Esophagus (tissue), 2 donors: ENCODE data around the gene RBM33. TPM values are rescaled to one million over a fixed set of nuclear protein-coding genes. Genes with fewer than 3 reads are reported as not detected.

Experiments used
- H3K27ac ChIP-seq, 2 donors: one replicate each; pipeline ENCODE4 v1.5.1; 2013; ENCODE audit warnings: low read depth in 2 of 2, mild to moderate bottlenecking in 2 of 2, inconsistent platforms in 1 of 2, low read length in 1 of 2, moderate library complexity in 1 of 2
- H3K27me3 ChIP-seq, 2 donors: one replicate each; pipeline ENCODE4 v1.6.1; 2013; ENCODE audit warnings: low read length in 2 of 2, control low read depth in 1 of 2, mild to moderate bottlenecking in 1 of 2; ENCODE audit not compliant: insufficient read depth in 2 of 2, control insufficient read depth in 1 of 2
- H3K36me3 ChIP-seq, 2 donors: one replicate each; pipeline ENCODE4 v1.6.1; 2013; ENCODE audit warnings: low read length in 1 of 2; ENCODE audit not compliant: control insufficient read depth in 2 of 2, insufficient read depth in 2 of 2
- H3K4me1 ChIP-seq, 2 donors: one replicate each; pipeline ENCODE4 v1.6.1; 2013; ENCODE audit warnings: low read length in 1 of 2; ENCODE audit not compliant: control insufficient read depth in 2 of 2, insufficient read depth in 2 of 2
- H3K4me3 ChIP-seq, 2 donors: one replicate each; pipeline ENCODE4 v1.5.1; 2013; ENCODE audit warnings: low read length in 2 of 2, mild to moderate bottlenecking in 2 of 2, low read depth in 1 of 2, moderate library complexity in 1 of 2
- H3K9me3 ChIP-seq, 2 donors: one replicate each; pipeline ENCODE4 v1.6.1; 2013; ENCODE audit warnings: mild to moderate bottlenecking in 2 of 2, low read depth in 1 of 2, low read length in 1 of 2, moderate library complexity in 1 of 2; ENCODE audit not compliant: control insufficient read depth in 2 of 2, insufficient read depth in 1 of 2
- WGBS, 2 donors: extraction: QIAGEN DNeasy Blood & Tissue Kit; methylation state at CpG; one replicate each; pipeline ENCODE4 v1.1.7; 2013; 5-methylcytosine and 5-hydroxymethylcytosine counted together
- polyA plus RNA-seq, 2 donors: library from polyadenylated mRNA; stranded (reverse); fragments of 200-250 nt; gene quantifications; one replicate each; pipeline ENCODE4 v1.2.3, GENCODE V29; 2013
- donor health status: healthy with polysubstance abuse.
- donor health status: Bipolar disorder and iron deficiency.

Gene RBM33
- polyA plus RNA-seq, 2 donors = 11.6 to 25.6 TPM

DNA sequence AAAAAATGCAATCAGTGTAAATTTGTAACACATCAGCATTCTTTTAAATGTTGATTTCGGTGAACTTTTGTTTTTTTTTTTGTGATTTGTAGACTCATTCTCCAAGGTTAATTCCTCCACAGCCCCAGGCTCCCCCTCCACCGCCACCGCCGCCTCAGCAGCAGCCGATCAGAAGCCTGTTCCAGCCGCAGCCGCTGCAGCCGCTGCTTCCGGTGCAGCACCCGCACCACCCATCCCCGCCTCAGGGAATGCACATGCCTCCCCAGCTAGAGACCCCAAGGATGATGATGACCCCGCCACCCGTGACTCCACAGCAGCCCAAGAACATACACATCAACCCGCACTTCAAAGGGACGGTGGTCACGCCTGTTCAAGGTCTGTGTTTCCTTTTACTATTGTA lies 66.6 kb downstream of the RBM33 start:
- Histone ChIP-seq H3K9me3 (no peaks in the 10 kb centered on the region), H3K36me3 (peaks cover 4 to 38% of the 10 kb centered on the region in 2 donors), H3K27me3 (no peaks in the 10 kb centered on the region), H3K4me1 (no peaks in the 10 kb centered on the region), H3K4me3 (no peak overlapping the region), H3K27ac (no peak overlapping the region)
- WGBS, 2 donors = 97% methylated on average over 16 of the region's 16 CpGs

DNA sequence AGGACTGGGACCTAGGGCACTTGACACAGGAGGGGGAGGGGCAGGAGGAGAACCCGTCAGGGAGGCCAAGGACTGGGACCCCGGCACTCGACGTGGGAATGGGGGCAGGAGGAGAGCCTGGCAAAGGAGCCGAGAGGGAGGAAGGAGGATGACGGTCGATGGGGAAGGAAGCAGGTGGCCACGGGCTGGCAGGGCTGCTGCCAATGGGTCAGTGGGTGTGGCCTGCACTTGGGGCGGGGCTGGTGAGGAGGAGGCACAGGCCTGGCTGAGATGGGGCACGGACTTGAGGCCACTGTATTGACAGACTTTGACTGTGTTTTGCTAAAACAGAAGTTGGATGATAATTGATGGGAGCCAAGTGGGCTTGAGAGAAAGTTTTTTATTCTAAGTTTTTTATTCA lies 68.9 kb downstream of the RBM33 start:
- Histone ChIP-seq H3K36me3 (peaks cover under 1 to 25% of the 10 kb centered on the region in 2 donors), H3K27me3 (no peaks in the 10 kb centered on the region), H3K4me1 (no peaks in the 10 kb centered on the region), H3K9me3 (no peaks in the 10 kb centered on the region), H3K4me3 (no peak overlapping the region), H3K27ac (no peak overlapping the region)
- WGBS, 2 donors = 65 to 84% methylated on average over 9 to 10 of the region's 10 CpGs

DNA sequence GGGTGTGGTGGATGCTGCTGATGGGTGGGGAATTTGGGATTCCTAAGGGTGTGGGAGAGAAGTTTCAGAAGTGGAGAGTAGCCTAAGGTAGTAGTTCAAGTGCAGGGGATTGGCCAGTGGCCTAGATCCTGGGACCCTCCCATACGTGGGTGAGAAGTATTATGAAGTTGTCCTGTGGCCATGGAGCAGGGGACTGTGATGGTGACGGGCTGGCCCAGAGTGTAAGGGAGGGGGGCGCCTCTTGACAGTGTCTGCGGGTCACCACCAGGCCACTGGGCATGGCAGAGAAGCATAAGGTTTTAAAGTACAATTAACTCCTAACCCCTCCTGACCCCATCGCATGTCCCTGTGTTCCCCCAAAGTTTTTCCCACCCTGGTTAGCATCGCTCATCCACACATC lies 70.2 kb downstream of the RBM33 start:
- Histone ChIP-seq H3K4me3 (no peak overlapping the region), H3K9me3 (no peaks in the 10 kb centered on the region), H3K27me3 (no peaks in the 10 kb centered on the region), H3K27ac (no peak overlapping the region), H3K4me1 (no peaks in the 10 kb centered on the region), H3K36me3 (peaks cover 0 to 22% of the 10 kb centered on the region in 2 donors)
- 87 to 93% methylated on average over 6 of the region's 6 CpGs for WGBS, 2 donors

DNA sequence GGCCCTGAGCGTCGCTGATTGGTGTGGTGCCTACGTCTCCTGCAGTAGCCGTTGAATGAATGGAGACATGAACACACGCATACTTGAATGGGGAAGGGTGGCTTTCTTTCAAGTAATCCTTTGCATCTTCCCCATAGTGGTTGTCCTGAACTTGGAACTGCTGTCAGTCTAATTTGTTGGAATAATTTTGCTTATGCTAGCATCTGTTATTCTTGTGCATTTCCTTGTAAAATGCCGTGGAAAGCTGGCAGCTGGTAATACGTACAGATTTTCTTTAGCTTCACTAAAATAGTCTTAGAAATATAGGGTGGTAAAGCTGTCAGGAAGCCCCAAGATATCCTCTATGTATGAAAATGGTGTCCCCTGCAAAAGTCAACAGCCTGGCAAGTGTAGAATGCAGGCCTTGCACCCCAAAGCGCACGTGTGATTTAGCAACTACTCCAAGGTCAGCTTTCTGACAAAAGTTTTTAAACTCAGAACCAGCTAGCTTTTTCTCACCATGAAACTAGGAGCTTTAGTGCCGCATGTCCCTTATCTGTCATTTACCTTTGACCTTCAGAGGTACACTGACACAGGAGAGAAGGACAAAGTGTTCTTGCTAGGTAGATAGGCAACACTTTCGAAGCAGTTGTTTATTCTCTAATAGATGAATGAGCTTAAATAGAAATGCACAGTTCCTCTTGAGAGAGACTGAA lies 70.8 kb downstream of the RBM33 start:
- Histone ChIP-seq H3K4me3 (no peak overlapping the region), H3K36me3 (peaks cover 0 to 22% of the 10 kb centered on the region in 2 donors), H3K4me1 (no peaks in the 10 kb centered on the region), H3K27me3 (no peaks in the 10 kb centered on the region), H3K9me3 (no peaks in the 10 kb centered on the region), H3K27ac (no peak overlapping the region)
- 83 to 90% methylated on average over 11 of the region's 11 CpGs for WGBS, 2 donors

DNA sequence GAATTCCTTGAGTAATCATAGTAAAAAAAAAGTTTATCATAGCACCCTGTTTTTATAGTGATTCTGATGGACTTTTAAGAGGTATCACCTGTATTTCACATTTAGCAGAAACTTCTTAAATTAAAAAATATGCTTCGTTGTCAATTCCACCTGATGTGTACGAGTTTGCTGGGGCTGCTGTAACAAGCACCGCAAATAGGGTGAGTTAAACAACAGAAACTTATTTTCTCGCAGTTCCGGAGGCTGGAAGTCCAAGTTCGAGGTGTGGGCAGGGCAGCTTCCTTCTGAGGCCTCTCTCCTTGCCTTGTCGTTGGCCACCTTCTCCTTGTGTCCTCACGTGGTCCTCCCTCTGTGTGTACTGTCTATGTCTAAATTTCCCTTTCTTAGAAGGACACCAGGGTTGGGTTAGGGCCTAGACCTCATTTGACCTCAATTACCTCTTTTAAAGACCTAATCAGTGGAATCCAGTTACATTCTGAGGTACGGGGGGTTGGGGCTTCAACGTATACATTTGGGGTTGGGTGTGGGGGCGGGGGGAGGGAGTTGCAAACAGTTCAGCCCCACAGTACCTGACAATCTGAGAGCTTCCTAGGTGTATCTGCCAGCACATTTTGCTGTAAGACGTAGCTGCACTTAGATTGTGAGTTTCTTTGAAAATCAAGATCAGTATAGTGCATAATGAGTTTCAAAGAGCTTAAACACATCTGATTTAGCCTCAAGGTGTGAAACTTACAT lies 72.7 kb downstream of the RBM33 start:
- 90 to 91% methylated on average over 12 of the region's 12 CpGs for WGBS, 2 donors
- Histone ChIP-seq H3K27me3 (no peaks in the 10 kb centered on the region), H3K27ac (no peak overlapping the region), H3K36me3 (peaks cover 0 to 10% of the 10 kb centered on the region in 2 donors), H3K9me3 (no peaks in the 10 kb centered on the region), H3K4me1 (no peaks in the 10 kb centered on the region), H3K4me3 (no peak overlapping the region)

DNA sequence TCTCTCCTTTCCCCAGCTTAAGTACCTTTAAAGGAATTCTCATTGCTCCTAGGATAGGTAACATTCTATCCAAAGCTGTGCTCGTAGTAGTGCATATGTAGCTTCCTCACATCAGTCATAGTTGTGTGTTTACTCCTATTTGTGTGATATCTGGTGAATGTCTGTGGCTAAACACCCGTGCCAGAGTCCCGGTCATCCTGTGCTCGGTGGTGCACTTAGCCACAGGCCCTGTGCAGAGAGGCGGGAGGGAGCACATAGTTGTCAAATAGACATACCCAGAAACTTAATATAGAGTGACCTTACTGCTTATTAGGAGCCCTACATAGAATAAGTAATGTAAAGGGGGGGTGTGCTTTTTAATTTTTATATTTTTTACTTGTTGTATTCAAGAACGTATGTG lies 76.6 kb downstream of the RBM33 start:
- Histone ChIP-seq H3K4me3 (no peak overlapping the region), H3K4me1 (no peaks in the 10 kb centered on the region), H3K27ac (no peak overlapping the region), H3K9me3 (no peaks in the 10 kb centered on the region), H3K27me3 (no peaks in the 10 kb centered on the region), H3K36me3 (peaks cover 3 to 5% of the 10 kb centered on the region in 2 donors)
- WGBS, 2 donors = 85 to 87% methylated on average over 6 of the region's 6 CpGs

DNA sequence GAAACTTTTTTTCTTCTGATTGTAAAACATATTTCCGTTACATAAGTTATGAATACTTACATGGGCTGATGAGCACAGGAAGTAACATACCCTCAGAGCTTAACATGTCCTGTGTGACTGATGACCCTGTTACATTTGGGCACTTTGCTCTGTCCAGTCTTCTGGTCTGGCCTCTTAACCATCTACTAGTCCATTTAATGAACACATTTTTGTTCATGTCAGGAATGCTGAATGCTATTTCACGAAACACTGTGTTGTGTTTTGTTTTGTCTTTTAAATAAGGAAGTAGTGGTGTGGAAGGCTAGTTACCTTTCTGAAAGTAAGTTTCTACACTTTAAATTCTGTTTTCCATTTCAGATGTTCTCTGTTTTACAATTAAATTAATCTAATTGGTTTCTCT lies 77.7 kb downstream of the RBM33 start:
- Histone ChIP-seq H3K4me3 (no peak overlapping the region), H3K4me1 (no peaks in the 10 kb centered on the region), H3K27me3 (no peaks in the 10 kb centered on the region), H3K27ac (no peak overlapping the region), H3K36me3 (peaks cover 3 to 5% of the 10 kb centered on the region in 2 donors), H3K9me3 (no peaks in the 10 kb centered on the region)
- WGBS, 2 donors = 81% methylated on average over 2 of the region's 2 CpGs

DNA sequence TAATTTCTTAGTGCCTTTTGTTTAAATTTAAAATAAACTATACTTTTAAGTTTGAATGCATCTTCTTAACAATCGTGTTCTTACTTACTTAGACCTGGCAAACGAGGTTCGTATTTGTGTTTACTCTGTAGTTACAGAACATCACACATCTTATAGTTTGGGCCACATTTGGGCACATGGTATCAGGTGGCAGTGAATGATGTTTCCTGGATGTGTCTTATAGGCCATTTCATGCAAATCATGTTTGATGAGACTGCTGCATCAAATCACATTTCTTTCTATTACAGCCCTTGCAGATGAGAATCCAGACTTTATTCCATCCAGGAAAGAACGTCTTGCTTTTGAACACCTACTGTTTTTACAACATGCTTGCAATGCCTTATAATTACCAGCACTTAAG lies 78.5 kb downstream of the RBM33 start:
- no peak overlapping the region for H3K4me3 ChIP-seq
- H3K36me3 ChIP-seq = peaks cover 4 to 5% of the 10 kb centered on the region in 2 donors
- H3K27me3 ChIP-seq = no peaks in the 10 kb centered on the region
- no peak overlapping the region for H3K27ac ChIP-seq
- no peaks in the 10 kb centered on the region for H3K4me1 ChIP-seq
- WGBS, 2 donors = 82 to 85% methylated on average over 4 of the region's 4 CpGs
- no peaks in the 10 kb centered on the region for H3K9me3 ChIP-seq

DNA sequence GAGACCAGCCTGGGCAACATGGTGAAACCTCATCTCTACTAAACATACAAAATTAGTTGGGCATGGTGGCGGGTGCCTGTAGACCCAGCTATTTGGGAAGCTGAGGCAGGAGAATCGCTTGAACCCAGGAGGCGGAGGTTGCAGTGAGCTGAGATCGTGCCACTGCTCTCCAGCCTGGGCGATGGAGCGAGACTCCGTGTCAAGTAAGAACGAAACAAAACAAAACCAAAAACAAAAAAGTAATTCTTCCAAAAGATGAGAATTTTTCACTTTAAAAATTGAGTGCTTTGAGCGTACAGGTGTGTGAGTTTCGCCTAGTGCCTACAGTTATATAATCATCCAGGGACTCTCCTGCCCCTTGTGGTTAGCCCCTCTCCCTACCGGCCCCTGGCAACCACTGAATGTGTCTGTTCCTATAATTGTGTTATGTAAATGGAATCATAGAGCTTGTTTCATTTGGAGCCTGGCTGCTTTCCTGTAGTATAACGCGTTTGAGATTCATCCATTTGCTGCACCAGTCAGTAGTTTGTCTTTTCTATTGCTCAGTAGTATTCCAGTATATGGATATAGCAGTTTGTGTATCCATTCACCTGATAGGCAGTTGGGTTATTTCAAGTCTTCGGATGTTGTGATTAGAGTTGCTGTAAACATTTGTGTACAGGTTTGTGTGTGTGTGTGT lies 80.0 kb downstream of the RBM33 start:
- Histone ChIP-seq H3K27me3 (no peaks in the 10 kb centered on the region), H3K27ac (no peak overlapping the region), H3K36me3 (peaks cover 9 to 10% of the 10 kb centered on the region in 2 donors), H3K4me3 (no peak overlapping the region), H3K9me3 (no peaks in the 10 kb centered on the region), H3K4me1 (no peaks in the 10 kb centered on the region)
- WGBS, 2 donors = 91 to 92% methylated on average over 14 of the region's 14 CpGs
